Limb (tissue), 2 donors: ENCODE measurements around the gene MBD3L1.

Source experiments
- DNase-seq, 2 donors: peaks; one replicate each; pipeline ENCODE4 v3.0.0-alpha.2; 2016; ENCODE audit errors: extremely low spot score in 2 of 2

MBD3L1 gene

DNA sequence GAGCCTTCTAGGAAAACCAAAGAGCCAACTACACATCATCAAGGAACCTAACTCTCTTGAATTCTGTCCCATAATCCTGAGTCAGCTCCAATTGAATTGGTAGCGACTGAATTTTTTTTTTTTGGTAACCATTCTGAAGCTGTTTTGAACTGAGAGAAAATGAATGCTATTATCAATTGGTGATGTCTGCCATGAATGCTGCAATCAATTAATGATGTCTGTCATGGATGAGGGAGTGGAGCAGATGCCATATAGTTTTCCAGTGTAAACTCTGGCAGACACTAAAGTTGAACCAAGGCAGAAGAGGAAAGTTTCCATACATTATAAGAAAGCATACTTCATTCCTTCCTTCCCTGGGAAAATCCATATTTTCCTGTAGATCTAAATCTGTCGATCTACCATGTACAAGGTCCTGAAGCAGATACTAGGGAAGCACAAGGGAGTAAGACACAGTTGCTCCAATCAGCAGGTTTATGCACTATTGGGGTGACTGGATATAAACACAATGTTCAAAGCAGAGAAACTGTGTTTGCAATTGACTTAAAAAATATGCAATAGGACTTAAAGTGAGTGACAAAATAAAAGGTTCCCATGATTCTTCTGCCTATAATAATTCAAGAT, 48.8 kb downstream of the MBD3L1 start:
- no peak for DNase-seq

DNA sequence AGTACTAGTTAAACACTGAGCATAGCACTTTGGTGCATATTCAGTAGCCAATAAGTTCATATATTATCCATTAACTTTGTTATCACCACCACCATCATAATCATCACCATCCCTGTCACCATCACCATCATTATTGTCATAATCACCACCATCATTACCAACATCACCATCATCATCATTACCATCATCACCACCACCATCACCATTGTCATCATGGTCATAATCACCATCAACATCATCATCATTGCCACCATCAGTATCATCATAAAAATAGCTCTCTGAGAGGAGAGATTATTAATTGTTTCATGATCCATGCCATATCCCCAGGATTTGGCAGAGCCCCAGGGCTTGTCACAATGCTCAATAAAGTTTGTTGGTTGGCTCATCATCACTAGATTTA, 49.3 kb downstream of the MBD3L1 start:
- no peak for DNase-seq

DNA sequence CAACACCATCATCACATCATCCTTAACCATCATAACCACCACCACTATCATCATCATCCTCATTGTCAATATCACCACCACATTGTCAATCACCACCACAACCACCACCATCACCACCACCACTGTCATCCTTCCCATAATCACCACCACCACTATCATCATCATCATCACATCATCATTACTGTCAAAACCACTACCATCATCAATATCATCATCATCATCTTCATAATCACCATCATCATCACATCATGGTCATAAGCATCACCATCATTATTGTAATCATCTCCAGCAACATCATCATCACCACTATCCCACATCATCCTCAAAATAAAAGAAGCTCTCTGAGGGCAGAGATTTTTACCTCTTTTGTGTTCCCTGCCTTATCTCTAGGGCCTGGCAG, 52.2 kb downstream of the MBD3L1 start:
- no peak for DNase-seq

DNA sequence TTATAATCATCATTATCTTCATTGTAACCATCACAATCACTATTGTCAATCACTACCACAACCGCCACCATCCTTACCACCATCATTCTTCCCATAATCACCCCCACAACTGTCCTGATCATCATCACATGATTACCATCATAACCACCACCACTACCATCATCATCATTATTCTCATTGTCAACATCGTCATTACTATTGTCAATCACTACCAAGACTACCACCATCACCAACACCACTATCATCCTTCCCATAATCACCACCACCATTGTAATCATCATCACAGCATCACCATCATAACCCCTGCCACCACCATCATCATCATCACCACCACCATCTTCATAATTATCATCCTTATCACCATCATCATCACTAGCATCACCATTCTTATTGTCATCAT, 55.2 kb downstream of the MBD3L1 start:
- DNase-seq: no peak

- DNase-seq: no peak
Observed at GRCh38 chr19:8890260-8890659, 58.1 kb downstream of the MBD3L1 start.
